NCI-H2196 treated with DMSO at 0.1 percent for 48 hours (cell line): ENCODE results near the gene C5.
"Not testable (repeated sequence)": the region's sequence is repeated elsewhere in the genome, so short reads cannot be mapped to it uniquely, and the experiment has no call there.

ENCODE experiments used
- DNase-seq: peaks from one replicate; lab custom pipeline; 2025; ENCODE audit not compliant: unreplicated experiment; lab: John Stamatoyannopoulos, UW

The C5 gene

DNA sequence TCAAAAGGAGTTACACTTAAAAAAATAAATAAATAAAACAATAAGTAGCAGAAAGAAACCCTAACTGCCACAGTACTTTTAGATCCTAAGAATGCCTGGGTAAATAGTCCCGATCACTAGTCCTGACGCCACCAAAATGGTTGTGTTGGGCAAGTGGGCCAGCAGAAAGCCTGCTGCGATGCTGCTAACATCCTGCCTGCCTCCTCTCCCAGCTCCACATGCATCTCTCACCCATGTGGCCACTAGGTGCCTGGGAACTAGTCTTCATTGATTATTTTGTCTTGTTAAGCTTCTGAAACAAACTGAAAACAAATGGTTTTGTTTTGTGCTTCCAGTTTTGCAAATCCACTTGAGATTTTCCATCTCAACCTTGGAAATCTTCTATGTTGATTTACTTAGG, 69.1 kb downstream of the C5 start:
- DNase-seq = no peak

DNA sequence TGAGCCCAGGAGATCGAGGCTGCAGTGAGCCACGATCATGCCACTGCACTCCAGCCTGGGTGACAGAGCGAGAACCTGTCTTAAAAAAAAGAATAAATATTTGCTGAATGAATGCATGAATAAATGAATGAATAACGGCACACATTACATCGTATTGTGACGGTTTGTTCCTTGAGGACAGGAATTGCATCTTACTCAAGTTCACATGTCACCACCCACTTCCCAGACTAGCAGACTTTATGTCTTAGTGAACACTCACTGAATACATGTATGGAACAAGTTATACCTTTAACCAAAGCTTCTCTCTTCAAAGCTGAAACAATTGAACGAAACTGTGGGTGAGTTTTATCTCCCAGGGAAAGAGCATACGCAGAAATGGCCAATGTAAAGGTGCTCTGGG, 70.3 kb downstream of the C5 start:
- DNase-seq = no peak

- DNase-seq = no peak
These were observed 71.1 kb downstream of the C5 start for GRCh38 chr9:120978987-120979386.

- no peak for DNase-seq
These were observed 72.8 kb downstream of the C5 start for GRCh38 chr9:120977321-120977720.

DNA sequence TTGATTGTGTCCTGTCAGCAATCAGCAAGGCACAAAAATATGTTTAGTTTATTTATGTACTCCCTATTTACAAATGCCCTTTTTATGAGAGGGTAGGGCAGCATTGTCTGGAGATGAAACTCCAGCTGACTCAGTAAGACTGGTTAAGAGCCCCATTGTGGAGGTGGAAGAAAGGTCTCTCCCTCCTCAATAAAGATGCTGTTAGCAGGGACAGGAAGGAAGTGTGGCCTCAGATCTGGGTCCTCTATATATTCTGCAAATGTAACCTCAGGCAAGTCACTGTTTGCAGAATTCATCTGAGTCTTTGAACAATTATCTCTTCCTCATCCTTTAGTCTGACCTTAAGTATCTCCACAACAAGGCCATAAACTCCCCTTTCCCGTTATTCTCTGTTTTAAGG, 75.2 kb downstream of the C5 start:
- DNase-seq = no peak

DNA sequence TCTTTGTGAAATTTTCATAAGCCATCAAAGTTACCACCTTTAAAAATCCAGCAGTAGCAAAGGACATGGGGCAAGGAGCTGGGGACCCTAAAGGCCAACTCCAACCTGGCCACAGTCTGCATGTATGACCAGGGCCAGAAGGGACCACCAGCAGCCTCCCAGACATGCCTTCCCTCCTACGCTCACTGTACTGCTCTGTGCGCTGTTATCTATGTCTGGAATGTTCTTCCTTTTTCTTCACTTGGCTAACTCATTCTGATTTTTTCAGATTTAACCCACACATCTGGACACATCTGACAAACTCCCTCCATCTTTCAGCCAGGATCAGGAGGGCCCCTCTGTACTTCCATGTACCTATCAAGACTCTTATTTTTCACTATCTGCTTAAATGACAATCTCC, 75.9 kb downstream of the C5 start:
- DNase-seq = no peak

DNA sequence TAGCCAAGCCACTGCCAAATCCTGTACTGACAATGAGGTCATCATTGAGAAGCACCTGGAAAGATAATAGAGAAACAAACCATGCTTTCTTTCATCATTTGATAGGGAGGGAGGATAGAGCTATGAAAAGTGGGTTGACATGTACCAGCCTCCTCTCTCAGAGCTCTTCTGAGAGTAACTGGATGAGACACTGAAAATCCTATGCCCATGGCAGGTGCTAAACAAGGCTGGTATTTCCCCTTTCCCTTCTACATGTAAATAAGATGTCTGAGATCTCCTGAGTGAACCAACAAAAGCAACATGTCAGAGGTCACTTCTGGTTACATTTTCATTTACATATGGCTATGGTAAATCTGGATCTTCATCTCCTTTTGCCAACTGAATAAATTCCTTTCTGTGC, 78.1 kb downstream of the C5 start:
- DNase-seq = peak; percentile 26

DNA sequence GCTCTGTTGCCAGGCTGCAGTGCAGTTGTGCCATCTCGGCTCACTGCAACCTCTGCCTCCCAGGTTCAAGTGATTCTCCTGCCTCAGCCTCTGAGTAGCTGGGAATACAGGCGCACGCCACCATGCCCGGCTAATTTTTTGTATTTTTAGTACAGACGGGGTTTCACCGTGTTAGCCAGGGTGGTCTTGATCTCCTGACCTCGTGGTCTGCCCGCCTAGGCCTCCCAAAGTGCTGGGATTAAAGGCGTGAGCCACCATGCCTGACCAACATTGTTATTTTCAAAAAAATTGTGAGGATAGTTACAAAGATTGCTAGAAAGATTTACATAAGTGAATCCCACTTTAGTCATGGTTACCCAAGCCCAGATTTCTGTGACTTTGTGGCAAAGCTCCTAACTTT, 78.6 kb downstream of the C5 start:
- not testable (repeated sequence) for DNase-seq

DNA sequence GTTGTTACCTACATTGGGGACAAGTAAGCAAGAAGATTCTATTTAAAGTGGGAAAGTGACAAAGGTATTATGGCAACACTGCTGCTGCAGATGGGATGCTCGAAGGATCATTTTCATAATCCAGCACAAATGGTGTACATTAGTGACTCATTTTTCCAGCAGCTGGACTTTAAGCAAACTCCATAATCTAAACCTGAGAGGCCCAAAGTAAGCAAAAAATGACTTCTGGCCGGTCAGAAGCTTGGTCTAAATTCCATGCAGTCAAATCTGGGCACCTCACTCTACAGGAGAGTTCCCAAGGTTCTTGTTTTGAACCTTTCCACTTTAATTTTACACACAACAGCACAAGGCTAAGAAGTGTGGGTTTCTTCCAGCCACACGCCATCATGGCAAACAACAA, 79.8 kb downstream of the C5 start:
- DNase-seq = no peak

DNA sequence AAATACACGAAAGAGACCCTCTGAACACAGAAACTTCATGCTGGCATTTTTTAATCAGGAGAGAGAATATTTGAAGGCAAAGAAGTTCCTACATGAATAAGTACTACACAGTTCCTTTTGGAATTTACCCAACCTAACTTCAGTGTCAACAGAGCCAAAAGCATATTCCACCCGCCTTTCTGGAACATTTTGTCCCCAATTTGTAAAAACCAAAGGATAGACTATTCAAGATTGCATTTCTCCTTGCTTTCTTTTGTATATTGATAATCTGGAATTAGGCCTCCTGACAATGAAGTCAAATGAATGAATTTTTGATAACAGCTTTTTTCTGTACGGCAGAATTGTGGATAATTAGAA, 84.1 kb downstream of the C5 start:
- no peak for DNase-seq

- DNase-seq = peak; percentile 73
These were observed 84.6 kb downstream of the C5 start for GRCh38 chr9:120965344-120966012.

- DNase-seq = no peak
These were observed 88.1 kb downstream of the C5 start for GRCh38 chr9:120961936-120962335.

- no peak for DNase-seq
These were observed 90.1 kb downstream of the C5 start for GRCh38 chr9:120960001-120960400.

- no peak for DNase-seq
These were observed 93.2 kb downstream of the C5 start for GRCh38 chr9:120956862-120957261.

DNA sequence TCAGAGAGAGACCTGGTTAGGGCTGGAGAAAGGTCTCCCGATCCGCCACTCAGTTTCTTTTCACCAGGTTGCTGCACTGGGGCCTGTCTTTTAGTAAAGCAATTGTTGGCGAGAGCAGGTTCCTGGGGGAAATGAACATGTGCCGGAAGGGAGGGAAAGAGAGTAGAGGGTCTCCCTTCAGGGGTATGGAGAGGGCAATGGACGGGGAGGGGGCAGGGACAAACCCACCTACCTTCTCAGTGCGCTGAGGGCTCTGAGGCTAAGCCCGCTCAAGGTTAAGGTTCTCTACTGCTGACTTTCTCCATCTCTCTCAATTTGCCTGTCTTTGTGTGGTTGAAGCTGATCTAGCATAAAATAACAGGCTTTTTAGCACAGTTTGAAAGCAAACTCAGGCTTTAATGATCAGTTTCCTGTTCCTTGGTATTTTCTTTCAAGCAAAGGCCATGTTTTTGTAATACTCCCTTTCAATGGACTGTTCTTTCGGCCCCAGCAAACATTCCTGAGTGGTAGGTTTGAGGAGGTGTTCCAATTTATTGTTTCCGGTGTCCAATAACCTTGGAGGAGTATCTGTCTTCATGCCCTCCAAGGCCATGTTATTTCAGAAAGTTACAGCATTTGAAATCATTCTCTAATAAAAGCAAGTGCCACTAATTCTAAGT, 98.0 kb downstream of the C5 start:
- no peak for DNase-seq

GRCh38 chr9:120950421-120951388, 99.4 kb downstream of the C5 start:
- no peak for DNase-seq

- DNase-seq = no peak
These were observed 100.8 kb downstream of the C5 start for GRCh38 chr9:120949290-120949689.

- no peak for DNase-seq
These were observed 101.3 kb downstream of the C5 start for GRCh38 chr9:120948824-120949223.

GRCh38 chr9:120947222-120947621, 102.9 kb downstream of the C5 start:
- no peak for DNase-seq

- DNase-seq = no peak
These were observed 103.8 kb downstream of the C5 start for GRCh38 chr9:120946259-120946658.

GRCh38 chr9:120944948-120945347, 105.1 kb downstream of the C5 start:
- DNase-seq = no peak

GRCh38 chr9:120944434-120944843, 105.6 kb downstream of the C5 start:
- no peak for DNase-seq
